Activated T-cell treated with anti-CD3 and anti-CD28 coated beads, Interleukin-2, amount 50 U/mL, for 24 hours (primary cell): ENCODE measurements around the gene FAM124A.
A peak's percentile ranks its signal among the peaks of the same experiment; 100 is the strongest.

Source experiments
- DNase-seq: peaks from one replicate; pipeline ENCODE4 v3.0.0-alpha.2; 2020
- H3K27ac Mint-ChIP-seq: 2 replicates; pipeline ENCODE4 v1.8.0; 2020; ENCODE audit warnings: mild to moderate bottlenecking, mixed read lengths
- H3K27me3 Mint-ChIP-seq: 2 replicates; pipeline ENCODE4 v1.8.0; 2020; ENCODE audit warnings: mixed read lengths
- H3K36me3 Mint-ChIP-seq: 2 replicates; pipeline ENCODE4 v1.8.0; 2020; ENCODE audit warnings: low read depth, mixed read lengths
- H3K4me1 Mint-ChIP-seq: 2 replicates; pipeline ENCODE4 v1.8.0; 2020; ENCODE audit warnings: low read depth, mixed read lengths
- H3K4me3 Mint-ChIP-seq: 2 replicates; pipeline ENCODE4 v1.8.0; 2020; ENCODE audit warnings: mild to moderate bottlenecking, moderate library complexity, mixed read lengths
- H3K9me3 Mint-ChIP-seq: 2 replicates; pipeline ENCODE4 v1.8.0; 2020; ENCODE audit warnings: mixed read lengths

FAM124A gene

GRCh38 chr13:51206584-51206983 is 15.6 kb upstream of the FAM124A start:
- peaks cover 68% of the 10 kb centered on the region for H3K27me3 Mint-ChIP-seq
- no peak for DNase-seq

GRCh38 chr13:51207881-51208280 is 14.3 kb upstream of the FAM124A start:
- no peak overlapping the region for H3K4me3 Mint-ChIP-seq
- no peak for DNase-seq
- no peaks in the 10 kb centered on the region for H3K36me3 Mint-ChIP-seq
- no peaks in the 10 kb centered on the region for H3K9me3 Mint-ChIP-seq
- H3K27me3 Mint-ChIP-seq, result peaks cover 78% of the 10 kb centered on the region
- peaks cover 3% of the 10 kb centered on the region for H3K4me1 Mint-ChIP-seq
- H3K27ac Mint-ChIP-seq, result no peak overlapping the region

More at GRCh38 chr13:51206584-51206983, 15.6 kb upstream of the FAM124A start:
- no peak overlapping the region for H3K4me3 Mint-ChIP-seq
- no peaks in the 10 kb centered on the region for H3K36me3 Mint-ChIP-seq
- H3K9me3 Mint-ChIP-seq, result no peaks in the 10 kb centered on the region
- peaks cover 9% of the 10 kb centered on the region for H3K4me1 Mint-ChIP-seq
- no peak overlapping the region for H3K27ac Mint-ChIP-seq

DNA sequence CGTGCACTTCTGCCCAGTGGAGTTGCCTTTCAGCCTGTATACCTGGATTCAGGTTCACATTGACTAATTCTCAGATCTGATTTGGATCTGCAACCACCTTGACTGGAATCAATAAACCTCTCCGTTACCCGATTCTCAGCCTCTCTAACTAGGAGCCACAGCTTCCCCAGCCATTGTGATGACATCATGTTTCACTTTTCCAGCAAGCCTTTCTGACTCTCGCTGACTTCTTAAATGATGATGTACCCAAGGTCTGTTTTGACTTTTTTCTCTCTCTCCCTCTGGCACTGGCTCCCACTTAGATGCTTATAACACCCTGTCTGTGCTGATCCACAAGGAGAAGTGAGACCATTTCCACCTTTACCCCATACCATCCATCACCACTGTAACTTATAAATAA is 13.5 kb upstream of the FAM124A start:
- Mint-ChIP-seq H3K4me1 (no peaks in the 10 kb centered on the region), H3K9me3 (no peaks in the 10 kb centered on the region), H3K4me3 (no peak overlapping the region), H3K27me3 (peaks cover 81% of the 10 kb centered on the region), H3K27ac (no peak overlapping the region), H3K36me3 (no peaks in the 10 kb centered on the region)
- DNase-seq, result no peak

- H3K27ac Mint-ChIP-seq, result no peak overlapping the region
- H3K4me3 Mint-ChIP-seq, result no peak overlapping the region
- DNase-seq, result no peak
- no peaks in the 10 kb centered on the region for H3K4me1 Mint-ChIP-seq
- no peaks in the 10 kb centered on the region for H3K36me3 Mint-ChIP-seq
- H3K9me3 Mint-ChIP-seq, result no peaks in the 10 kb centered on the region
- H3K27me3 Mint-ChIP-seq, result peaks cover 87% of the 10 kb centered on the region
These were observed 10.3 kb upstream of the FAM124A start for GRCh38 chr13:51211910-51212309.

GRCh38 chr13:51212758-51213157 is 9.4 kb upstream of the FAM124A start:
- Mint-ChIP-seq H3K27me3 (peaks cover 90% of the 10 kb centered on the region), H3K36me3 (no peaks in the 10 kb centered on the region), H3K4me1 (no peaks in the 10 kb centered on the region), H3K4me3 (no peak overlapping the region), H3K27ac (no peak overlapping the region), H3K9me3 (no peaks in the 10 kb centered on the region)
- DNase-seq, result no peak

DNA sequence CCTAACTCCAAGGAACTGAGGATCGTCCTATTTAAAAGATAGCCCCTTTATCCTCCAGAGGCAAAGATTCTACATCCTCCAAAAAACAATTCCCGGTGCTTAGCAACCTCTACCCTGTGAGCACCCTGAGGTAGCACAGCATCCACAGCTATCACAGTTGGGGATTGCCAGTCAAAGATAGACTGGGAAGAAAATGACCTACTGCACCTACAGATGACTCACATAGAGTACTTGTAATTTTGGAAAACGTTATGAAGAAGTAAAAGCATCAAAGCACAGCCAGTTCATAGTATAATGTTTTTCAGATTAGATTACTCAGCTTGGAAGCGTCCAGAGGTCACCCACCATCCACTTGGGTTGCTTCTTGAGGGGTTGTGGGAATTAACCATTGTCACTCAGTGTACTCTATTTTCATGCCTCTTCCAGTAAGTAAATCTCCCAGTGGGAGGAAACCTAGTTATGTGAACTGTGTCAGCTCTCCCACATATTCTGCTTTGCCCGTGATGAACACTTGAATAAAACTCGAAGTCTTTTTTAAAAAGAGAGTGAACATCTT is 8.9 kb upstream of the FAM124A start:
- Mint-ChIP-seq H3K36me3 (no peaks in the 10 kb centered on the region), H3K27ac (no peak overlapping the region), H3K9me3 (no peaks in the 10 kb centered on the region), H3K27me3 (peaks cover 87% of the 10 kb centered on the region), H3K4me1 (no peaks in the 10 kb centered on the region), H3K4me3 (no peak overlapping the region)
- no peak for DNase-seq

DNA sequence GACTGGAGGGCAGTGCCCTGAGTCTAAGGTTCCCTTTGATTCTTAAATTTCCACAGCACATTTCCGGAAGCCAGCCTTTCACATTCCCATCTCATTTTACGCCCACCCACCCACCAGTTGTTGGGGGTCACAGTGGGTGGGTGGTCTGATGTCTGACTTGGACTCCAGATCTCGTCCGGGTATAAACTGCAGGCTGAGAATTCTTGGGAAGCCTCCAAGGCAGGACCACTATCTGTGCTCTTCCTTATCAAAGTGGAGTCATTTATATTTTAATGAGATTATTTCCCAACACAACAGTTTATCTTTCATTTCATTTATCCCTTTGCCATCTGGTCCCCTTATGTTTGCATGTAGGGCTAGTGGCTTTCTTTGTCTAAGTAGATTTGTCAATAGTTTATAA is 3.6 kb upstream of the FAM124A start:
- H3K27me3 Mint-ChIP-seq, result peaks cover 69% of the 10 kb centered on the region
- no peaks in the 10 kb centered on the region for H3K36me3 Mint-ChIP-seq
- no peak overlapping the region for H3K27ac Mint-ChIP-seq
- DNase-seq, result no peak
- H3K4me3 Mint-ChIP-seq, result no peak overlapping the region
- peaks cover 3% of the 10 kb centered on the region for H3K4me1 Mint-ChIP-seq
- no peaks in the 10 kb centered on the region for H3K9me3 Mint-ChIP-seq

- H3K4me1 Mint-ChIP-seq, result peaks cover 3% of the 10 kb centered on the region
- no peak overlapping the region for H3K4me3 Mint-ChIP-seq
- no peaks in the 10 kb centered on the region for H3K9me3 Mint-ChIP-seq
- H3K27me3 Mint-ChIP-seq, result peaks cover 68% of the 10 kb centered on the region
- H3K36me3 Mint-ChIP-seq, result no peaks in the 10 kb centered on the region
- H3K27ac Mint-ChIP-seq, result no peak overlapping the region
- no peak for DNase-seq
These were observed 1.5 kb upstream of the FAM124A start for GRCh38 chr13:51220706-51221105.

GRCh38 chr13:51221108-51221507 is 1.1 kb upstream of the FAM124A start:
- H3K36me3 Mint-ChIP-seq, result no peaks in the 10 kb centered on the region
- H3K27ac Mint-ChIP-seq, result no peak overlapping the region

DNA sequence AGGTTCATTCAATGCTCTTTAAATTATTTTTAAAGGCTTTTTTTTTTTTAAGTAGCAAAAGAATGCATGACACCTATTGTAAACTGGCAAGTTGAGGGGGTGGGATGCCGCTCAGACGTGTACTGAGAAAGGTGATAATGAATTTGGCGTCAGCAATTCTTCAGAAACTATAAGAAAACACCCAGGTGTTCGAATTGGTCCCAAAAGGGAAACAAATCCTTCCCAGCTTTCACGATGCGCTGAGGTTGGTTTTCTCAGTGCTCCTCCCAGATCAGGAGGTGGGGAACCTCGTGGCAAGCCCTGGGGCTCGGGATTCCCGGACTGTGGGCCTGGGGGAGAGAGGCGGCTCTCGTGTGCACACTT is 543 bp upstream of the FAM124A start:
- peaks cover 68% of the 10 kb centered on the region for H3K27me3 Mint-ChIP-seq
- H3K4me1 Mint-ChIP-seq, result peaks cover 3% of the 10 kb centered on the region
- no peaks in the 10 kb centered on the region for H3K9me3 Mint-ChIP-seq
- H3K36me3 Mint-ChIP-seq, result no peaks in the 10 kb centered on the region
- no peak overlapping the region for H3K27ac Mint-ChIP-seq
- DNase-seq, result no peak
- H3K4me3 Mint-ChIP-seq, result peak overlapping the region; percentile 76

More at GRCh38 chr13:51221108-51221507, 1.1 kb upstream of the FAM124A start:
- no peaks in the 10 kb centered on the region for H3K9me3 Mint-ChIP-seq
- no peak for DNase-seq
- H3K27me3 Mint-ChIP-seq, result peaks cover 68% of the 10 kb centered on the region
- H3K4me3 Mint-ChIP-seq, result no peak overlapping the region
- H3K4me1 Mint-ChIP-seq, result peaks cover 3% of the 10 kb centered on the region

DNA sequence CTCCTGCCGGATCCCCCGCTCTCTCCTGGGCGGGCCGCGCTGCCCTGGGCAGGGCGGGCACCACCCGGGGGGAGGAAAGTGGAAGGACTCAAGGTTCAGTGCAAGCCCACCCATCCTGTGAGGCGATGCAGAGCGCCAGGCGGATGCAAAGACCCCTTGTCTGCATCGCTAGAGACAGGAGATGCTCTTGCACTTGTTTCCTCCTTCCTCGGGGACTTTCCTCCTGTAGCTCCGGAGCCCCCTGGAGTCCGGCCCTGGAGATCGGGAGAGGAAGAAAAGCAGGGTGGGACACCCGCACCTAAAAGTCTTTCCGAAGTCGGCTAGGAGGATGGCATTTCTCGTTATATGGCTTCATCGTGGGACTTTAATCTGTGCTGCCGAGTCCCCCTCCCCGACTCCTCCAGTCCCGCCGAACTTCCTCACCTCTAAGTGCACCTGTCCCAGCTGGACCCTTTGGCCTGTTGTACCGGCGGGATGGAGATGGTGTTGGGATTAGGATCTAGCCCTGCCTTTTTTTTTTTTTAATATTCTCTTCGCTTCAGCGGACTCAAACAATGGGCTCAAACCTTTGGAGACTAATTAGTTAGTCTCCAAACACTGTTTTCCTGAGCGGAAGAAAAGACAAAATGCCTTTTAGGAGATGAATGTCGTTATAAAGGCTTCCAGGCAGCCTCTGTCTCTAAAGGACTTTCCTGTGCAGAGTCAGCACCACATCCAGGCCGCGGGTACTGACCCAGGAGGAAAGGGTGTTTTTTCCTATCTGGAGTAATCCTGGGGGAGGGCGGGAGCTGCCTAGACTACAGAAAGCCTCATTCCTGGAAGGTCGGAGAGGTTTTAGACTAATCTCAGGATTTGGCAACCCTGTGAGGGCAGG is 725 bp downstream of the FAM124A start:
- Mint-ChIP-seq H3K36me3 (no peaks in the 10 kb centered on the region), H3K4me1 (peaks cover 3% of the 10 kb centered on the region), H3K27ac (no peak overlapping the region), H3K9me3 (no peaks in the 10 kb centered on the region), H3K4me3 (peak overlapping the region; percentile 53), H3K27me3 (peaks cover 68% of the 10 kb centered on the region)
- no peak for DNase-seq

GRCh38 chr13:51223560-51224270 is 1.5 kb downstream of the FAM124A start:
- peaks cover 3% of the 10 kb centered on the region for H3K4me1 Mint-ChIP-seq
- H3K4me3 Mint-ChIP-seq, result peak overlapping the region; percentile 5
- no peak for DNase-seq
- no peaks in the 10 kb centered on the region for H3K36me3 Mint-ChIP-seq
- H3K27me3 Mint-ChIP-seq, result peaks cover 66% of the 10 kb centered on the region
- H3K27ac Mint-ChIP-seq, result no peak overlapping the region
- no peaks in the 10 kb centered on the region for H3K9me3 Mint-ChIP-seq

- peaks cover 3% of the 10 kb centered on the region for H3K4me1 Mint-ChIP-seq
- H3K9me3 Mint-ChIP-seq, result no peaks in the 10 kb centered on the region
- H3K27me3 Mint-ChIP-seq, result peaks cover 74% of the 10 kb centered on the region
- no peak overlapping the region for H3K4me3 Mint-ChIP-seq
- no peak overlapping the region for H3K27ac Mint-ChIP-seq
- no peaks in the 10 kb centered on the region for H3K36me3 Mint-ChIP-seq
- no peak for DNase-seq
These were observed 2.8 kb downstream of the FAM124A start for GRCh38 chr13:51225029-51225428.

DNA sequence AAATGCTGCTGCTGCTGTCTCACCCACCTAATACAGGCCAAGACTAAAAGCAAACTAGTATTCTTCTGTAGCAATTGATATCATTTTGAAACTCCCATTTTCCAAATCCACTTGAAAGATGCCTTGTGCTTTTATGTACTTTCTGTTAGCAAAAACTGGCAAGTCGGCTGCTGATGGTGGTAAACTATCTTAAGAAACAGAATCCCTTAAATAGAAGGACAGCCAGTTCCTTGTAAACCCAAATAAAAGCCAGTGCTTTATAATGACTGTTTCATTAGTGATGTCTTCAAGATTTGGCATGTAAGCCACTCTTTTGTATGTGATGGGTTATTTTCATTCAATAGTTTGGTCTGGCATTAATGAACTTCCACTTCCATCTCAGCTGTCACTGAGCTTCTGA is 5.2 kb downstream of the FAM124A start:
- peaks cover 1% of the 10 kb centered on the region for H3K4me1 Mint-ChIP-seq
- H3K36me3 Mint-ChIP-seq, result no peaks in the 10 kb centered on the region
- peaks cover 72% of the 10 kb centered on the region for H3K27me3 Mint-ChIP-seq
- H3K27ac Mint-ChIP-seq, result no peak overlapping the region
- DNase-seq, result no peak
- no peak overlapping the region for H3K4me3 Mint-ChIP-seq
- no peaks in the 10 kb centered on the region for H3K9me3 Mint-ChIP-seq
